Osteocyte (in vitro differentiated cells): Measurements from ENCODE around the gene SRC. TPM values are rescaled to one million over a fixed set of nuclear protein-coding genes. Genes with fewer than 3 reads are reported as not detected.

Experiments
- DNase-seq: peaks from one replicate; pipeline ENCODE4 v3.0.0; 2021; ENCODE audit warnings: mixed read lengths; ENCODE audit not compliant: unreplicated experiment; ENCODE audit errors: extremely low spot score
- H3K27ac Mint-ChIP-seq: one replicate; pipeline ENCODE4 v1.8.0; 2021; ENCODE audit warnings: mild to moderate bottlenecking, mixed read lengths; ENCODE audit not compliant: unreplicated experiment
- H3K27me3 Mint-ChIP-seq: one replicate; pipeline ENCODE4 v1.8.0; 2021; ENCODE audit warnings: mixed read lengths; ENCODE audit not compliant: unreplicated experiment
- H3K36me3 Mint-ChIP-seq: one replicate; pipeline ENCODE4 v1.8.0; 2021; ENCODE audit warnings: mixed read lengths; ENCODE audit not compliant: unreplicated experiment
- H3K4me1 Mint-ChIP-seq: one replicate; pipeline ENCODE4 v1.8.0; 2021; ENCODE audit warnings: mixed read lengths; ENCODE audit not compliant: unreplicated experiment
- H3K4me3 Mint-ChIP-seq: one replicate; pipeline ENCODE4 v1.8.0; 2021; ENCODE audit warnings: mild to moderate bottlenecking, moderate library complexity, mixed read lengths; ENCODE audit not compliant: unreplicated experiment
- H3K9me3 Mint-ChIP-seq: one replicate; pipeline ENCODE4 v1.8.0; 2021; ENCODE audit warnings: mixed read lengths; ENCODE audit not compliant: unreplicated experiment
- total RNA-seq: library from RNA; stranded (reverse); gene quantifications from 2 replicates; pipeline ENCODE4 v1.2.1, GENCODE V29; 2021
- TF ChIP-seq, protein P1 (sequence below): fragments of 200-600 bp; sonication (generic); IDR thresholded peaks from 2 replicates; pipeline ENCODE4 v1.5.0; 2021; ENCODE audit warnings: antibody characterized with exemption, mild to moderate bottlenecking, moderate library complexity

SRC gene
- total RNA-seq, 1 donor from 2014 or later, result 32.5 TPM

DNA sequence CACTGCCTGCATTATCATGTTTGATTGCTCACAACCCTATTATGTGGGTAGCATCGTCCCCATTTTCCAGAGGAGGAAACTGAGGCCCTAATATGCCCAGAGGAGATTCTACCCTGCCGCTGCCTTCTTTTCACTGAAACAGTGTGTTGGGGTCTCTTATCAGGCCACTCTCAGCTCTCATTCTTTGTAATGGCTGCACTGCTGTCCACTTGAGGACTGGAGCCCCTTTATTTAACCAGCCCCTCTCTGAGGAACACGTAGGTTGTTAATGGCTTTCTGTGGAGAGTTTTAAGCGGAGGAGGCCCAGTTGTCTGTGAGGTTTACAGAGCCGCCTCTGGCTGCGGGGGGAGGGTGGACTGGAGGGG, 32.5 kb downstream of the SRC start:
- H3K4me1 Mint-ChIP-seq, result peaks cover 4% of the 10 kb centered on the region
- H3K9me3 Mint-ChIP-seq, result no peaks in the 10 kb centered on the region
- no peaks in the 10 kb centered on the region for H3K27me3 Mint-ChIP-seq
- no peak overlapping the region for H3K4me3 Mint-ChIP-seq
- H3K27ac Mint-ChIP-seq, result no peak overlapping the region
- no peaks in the 10 kb centered on the region for H3K36me3 Mint-ChIP-seq
- TF ChIP-seq, protein P1, sequence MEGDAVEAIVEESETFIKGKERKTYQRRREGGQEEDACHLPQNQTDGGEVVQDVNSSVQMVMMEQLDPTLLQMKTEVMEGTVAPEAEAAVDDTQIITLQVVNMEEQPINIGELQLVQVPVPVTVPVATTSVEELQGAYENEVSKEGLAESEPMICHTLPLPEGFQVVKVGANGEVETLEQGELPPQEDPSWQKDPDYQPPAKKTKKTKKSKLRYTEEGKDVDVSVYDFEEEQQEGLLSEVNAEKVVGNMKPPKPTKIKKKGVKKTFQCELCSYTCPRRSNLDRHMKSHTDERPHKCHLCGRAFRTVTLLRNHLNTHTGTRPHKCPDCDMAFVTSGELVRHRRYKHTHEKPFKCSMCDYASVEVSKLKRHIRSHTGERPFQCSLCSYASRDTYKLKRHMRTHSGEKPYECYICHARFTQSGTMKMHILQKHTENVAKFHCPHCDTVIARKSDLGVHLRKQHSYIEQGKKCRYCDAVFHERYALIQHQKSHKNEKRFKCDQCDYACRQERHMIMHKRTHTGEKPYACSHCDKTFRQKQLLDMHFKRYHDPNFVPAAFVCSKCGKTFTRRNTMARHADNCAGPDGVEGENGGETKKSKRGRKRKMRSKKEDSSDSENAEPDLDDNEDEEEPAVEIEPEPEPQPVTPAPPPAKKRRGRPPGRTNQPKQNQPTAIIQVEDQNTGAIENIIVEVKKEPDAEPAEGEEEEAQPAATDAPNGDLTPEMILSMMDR, result no peak
- no peak for DNase-seq

DNA sequence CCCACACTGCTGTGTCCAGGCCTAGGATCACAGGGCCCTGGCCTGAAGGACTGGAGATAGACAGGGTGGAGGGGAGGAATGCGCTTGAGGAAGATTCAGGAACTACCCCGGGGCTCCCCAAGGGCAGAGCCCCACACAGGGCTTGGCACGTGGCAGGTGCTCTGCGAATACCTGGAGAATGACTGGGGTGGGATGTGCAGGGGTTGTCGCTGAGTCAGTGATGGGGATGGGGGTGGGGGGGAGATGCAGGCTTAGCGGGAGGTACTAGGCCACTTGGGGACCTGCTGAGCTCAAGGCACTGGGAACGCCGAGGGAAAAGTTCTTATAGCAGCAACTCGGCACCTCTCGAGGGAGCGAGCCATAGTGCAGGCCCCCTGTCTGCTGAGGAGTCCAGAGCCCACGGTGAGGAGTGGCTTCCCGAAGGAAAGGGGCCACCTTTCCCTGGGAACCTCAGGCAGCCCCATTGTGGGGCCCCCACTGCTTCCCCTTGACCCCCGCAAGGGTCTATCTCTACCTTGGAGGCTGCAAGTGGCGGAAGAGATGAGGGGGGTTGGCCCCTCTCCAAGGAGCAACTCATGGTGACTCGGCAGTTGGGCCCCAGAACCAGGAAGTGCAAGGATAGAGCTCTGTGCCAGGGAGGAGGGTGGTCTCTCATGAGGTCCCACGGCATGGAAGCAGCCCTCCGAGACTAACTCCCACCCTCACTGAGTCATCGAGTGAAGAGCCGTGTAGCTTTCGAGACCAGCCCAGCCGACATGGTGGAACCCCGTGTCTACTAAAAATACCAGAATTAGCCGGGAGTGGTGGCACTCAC, 33.1 kb downstream of the SRC start:
- TF ChIP-seq, protein P1, result no peak
- Mint-ChIP-seq H3K27me3 (no peaks in the 10 kb centered on the region), H3K4me1 (peaks cover 5% of the 10 kb centered on the region), H3K27ac (peak overlapping the region; percentile 18), H3K4me3 (no peak overlapping the region), H3K9me3 (no peaks in the 10 kb centered on the region), H3K36me3 (no peaks in the 10 kb centered on the region)
- no peak for DNase-seq

DNA sequence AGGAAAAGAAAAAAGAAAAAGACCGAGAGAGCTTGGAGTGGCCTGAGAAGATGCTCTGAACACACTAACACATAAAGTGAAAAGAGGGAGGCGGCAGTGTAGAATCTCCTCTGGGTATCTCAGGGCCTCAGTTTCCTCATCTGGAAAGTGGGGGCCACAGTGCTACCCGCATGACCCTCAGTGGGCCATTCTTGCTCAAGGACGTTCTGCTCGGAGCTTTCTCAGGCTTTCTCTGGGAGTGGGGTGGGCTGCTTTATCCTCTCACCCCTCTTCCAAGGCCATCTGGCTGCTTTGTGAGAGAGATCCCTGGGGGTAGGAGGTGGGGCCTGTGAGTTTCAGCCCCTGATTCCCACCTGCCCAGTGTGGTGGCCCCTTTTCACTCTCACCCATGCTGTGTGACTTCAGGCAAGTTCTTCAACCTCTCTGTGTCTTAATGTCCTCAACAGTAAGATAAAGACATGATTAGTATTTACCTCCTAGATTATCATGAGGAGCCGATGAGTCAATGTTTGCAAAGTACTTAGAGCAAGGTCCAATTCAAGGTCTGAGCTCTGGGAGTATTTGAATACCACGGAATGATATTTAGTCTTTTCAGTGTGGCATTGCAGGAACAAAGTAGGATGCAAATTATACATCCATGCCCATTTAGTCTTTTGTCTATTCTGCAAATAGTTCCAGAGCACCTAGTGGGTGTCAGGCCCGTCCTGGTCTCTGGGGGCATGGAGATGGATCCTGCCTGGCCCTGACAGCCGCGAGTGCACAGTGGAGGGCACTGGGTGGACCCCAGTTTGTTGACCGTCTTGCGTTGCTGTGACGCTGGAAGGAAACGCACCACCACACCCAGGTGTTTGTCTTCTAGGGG, 34.3 kb downstream of the SRC start:
- Mint-ChIP-seq H3K9me3 (no peaks in the 10 kb centered on the region), H3K27me3 (no peaks in the 10 kb centered on the region), H3K4me1 (peaks cover 5% of the 10 kb centered on the region), H3K4me3 (no peak overlapping the region), H3K27ac (no peak overlapping the region), H3K36me3 (no peaks in the 10 kb centered on the region)
- DNase-seq, result no peak
- TF ChIP-seq, protein P1, result no peak

DNA sequence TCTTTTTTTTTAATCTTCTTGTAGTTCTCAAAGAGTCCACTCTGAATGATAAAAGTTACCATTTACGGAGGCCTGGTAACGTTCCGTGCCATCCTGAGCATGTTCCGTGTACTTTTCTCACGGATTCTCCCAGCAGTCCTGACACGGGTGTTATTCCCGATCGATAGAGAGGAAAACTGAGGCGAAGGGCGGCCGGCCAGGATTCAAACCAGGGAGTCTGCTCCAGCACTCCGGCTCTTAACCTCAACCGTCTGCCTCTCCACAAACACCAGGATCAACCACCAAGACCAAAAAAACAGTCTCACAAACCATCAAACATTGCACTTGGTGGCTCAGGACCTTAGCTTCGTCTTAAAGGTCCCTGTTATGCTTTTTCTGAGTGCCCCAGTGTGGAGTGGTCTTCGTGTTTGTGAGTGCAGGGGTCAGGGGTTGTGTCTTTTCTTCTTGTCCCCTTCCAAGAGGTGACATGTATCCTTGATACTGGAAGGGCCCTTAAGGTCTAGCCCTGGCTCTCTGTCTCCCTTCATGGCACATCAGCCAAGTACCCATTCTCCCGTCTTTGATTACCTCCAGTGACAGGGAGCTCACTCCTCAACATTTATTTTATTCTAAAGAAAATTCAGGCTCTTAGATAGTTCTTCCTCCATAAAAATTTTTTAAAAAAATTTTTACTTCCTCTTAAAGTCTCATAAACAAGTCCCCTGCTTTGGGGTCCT, 35.1 kb downstream of the SRC start:
- no peak overlapping the region for H3K4me3 Mint-ChIP-seq
- H3K4me1 Mint-ChIP-seq, result peaks cover 5% of the 10 kb centered on the region
- H3K27ac Mint-ChIP-seq, result no peak overlapping the region
- H3K36me3 Mint-ChIP-seq, result no peaks in the 10 kb centered on the region
- DNase-seq, result no peak
- TF ChIP-seq, protein P1, result no peak
- no peaks in the 10 kb centered on the region for H3K27me3 Mint-ChIP-seq
- H3K9me3 Mint-ChIP-seq, result no peaks in the 10 kb centered on the region
